Measurements from ENCODE around the gene STAB1.

Gene STAB1, protein sequence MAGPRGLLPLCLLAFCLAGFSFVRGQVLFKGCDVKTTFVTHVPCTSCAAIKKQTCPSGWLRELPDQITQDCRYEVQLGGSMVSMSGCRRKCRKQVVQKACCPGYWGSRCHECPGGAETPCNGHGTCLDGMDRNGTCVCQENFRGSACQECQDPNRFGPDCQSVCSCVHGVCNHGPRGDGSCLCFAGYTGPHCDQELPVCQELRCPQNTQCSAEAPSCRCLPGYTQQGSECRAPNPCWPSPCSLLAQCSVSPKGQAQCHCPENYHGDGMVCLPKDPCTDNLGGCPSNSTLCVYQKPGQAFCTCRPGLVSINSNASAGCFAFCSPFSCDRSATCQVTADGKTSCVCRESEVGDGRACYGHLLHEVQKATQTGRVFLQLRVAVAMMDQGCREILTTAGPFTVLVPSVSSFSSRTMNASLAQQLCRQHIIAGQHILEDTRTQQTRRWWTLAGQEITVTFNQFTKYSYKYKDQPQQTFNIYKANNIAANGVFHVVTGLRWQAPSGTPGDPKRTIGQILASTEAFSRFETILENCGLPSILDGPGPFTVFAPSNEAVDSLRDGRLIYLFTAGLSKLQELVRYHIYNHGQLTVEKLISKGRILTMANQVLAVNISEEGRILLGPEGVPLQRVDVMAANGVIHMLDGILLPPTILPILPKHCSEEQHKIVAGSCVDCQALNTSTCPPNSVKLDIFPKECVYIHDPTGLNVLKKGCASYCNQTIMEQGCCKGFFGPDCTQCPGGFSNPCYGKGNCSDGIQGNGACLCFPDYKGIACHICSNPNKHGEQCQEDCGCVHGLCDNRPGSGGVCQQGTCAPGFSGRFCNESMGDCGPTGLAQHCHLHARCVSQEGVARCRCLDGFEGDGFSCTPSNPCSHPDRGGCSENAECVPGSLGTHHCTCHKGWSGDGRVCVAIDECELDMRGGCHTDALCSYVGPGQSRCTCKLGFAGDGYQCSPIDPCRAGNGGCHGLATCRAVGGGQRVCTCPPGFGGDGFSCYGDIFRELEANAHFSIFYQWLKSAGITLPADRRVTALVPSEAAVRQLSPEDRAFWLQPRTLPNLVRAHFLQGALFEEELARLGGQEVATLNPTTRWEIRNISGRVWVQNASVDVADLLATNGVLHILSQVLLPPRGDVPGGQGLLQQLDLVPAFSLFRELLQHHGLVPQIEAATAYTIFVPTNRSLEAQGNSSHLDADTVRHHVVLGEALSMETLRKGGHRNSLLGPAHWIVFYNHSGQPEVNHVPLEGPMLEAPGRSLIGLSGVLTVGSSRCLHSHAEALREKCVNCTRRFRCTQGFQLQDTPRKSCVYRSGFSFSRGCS (N-terminal part only)

DNA sequence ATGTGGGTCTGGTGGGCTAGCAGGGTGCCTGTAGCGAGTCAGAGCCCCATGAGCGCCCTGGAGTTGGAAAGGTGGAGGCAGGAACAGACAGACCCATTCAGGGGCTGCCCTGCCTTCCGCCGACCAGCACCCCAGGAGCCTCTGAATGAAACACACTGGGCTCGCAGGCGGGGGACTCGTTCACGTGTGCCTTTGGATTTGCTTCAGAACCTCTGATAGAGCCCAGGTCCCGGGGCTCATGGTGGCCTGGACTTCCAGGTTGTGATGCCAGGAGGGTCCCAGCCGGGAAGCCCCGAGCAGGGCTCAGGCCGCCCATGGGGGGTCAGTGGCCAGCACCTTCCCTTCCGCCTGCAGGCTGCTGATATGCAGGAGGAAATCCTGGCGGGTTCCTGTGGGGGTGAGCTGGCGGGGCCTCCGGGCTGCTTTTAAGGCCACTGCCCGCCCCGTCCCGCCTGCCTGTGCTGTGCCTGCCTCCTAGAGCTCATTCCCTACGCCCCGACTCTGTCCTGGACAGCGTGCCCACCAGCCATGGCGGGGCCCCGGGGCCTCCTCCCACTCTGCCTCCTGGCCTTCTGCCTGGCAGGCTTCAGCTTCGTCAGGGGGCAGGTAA lies at the start of gene STAB1:
Gene STAB1 (plus strand): TSS at position 453 of the 610 bp plus-strand sequence. CDS start 76 bp downstream, at position 529.
- DNase-seq = no peak

DNA sequence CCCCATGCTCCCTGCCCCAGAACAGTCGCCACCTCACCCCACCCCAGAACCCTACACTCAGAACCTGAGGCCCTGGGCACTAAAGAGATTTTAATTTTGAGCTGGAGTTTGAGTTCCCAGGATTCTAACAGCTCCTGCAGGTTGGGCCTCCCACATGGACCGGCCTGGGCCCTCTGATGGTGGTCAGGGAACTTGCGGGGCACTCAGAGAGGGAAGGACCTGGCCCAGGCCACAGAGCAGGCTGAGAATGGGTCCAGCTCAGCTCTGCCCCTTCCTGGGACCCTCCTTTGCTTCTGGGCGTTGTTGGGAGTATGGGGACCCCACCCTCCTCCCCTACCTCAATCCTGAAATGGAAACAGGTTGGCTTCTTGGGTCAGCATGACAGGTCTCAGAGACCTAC lies 49.1 kb upstream of the STAB1 start:
- DNase-seq = no peak

DNA sequence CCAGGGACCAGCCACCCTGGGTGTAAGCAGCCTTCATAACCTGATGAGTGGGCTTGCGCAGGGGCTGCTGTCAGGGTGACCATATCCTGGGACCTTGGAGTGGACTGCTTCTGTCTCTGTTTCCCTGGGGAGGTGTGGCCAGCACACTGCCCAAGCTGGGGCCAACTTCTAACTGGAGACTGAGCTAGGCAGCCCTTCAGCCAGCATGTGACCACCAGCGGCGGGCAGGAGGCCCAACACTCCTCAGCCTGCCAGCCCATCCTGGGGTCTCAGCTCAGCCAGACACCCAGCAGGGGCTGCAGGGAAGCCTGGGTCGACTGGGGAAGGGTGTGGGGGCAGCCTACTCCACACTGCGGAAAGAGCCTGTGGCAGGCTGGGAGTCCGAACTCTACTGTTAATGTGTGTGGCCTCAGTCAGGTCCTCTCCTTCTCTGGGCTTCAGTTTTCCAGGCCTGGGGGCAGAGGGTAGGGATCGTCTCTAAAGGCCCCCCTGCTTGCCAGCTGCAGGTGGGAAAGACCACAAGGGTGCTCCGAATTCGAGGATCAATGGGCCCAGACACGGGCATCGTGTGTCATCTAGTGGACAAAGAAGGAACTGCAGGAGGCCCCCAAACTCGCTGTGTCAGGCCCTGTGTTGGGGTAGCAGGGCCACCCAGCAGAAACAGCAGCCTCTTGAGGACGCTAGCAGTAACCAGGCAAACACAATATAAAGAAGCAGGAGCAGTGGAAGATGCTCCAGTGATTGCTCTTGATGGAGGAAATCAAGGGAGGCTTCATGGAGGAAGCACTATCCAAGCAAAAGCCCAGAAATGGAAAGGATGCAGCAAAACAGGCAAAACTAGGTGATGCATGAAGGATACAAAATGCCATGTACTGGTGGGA lies 48.3 kb upstream of the STAB1 start:
- DNase-seq = peak in 1 of 2 experiments; percentile 4

DNA sequence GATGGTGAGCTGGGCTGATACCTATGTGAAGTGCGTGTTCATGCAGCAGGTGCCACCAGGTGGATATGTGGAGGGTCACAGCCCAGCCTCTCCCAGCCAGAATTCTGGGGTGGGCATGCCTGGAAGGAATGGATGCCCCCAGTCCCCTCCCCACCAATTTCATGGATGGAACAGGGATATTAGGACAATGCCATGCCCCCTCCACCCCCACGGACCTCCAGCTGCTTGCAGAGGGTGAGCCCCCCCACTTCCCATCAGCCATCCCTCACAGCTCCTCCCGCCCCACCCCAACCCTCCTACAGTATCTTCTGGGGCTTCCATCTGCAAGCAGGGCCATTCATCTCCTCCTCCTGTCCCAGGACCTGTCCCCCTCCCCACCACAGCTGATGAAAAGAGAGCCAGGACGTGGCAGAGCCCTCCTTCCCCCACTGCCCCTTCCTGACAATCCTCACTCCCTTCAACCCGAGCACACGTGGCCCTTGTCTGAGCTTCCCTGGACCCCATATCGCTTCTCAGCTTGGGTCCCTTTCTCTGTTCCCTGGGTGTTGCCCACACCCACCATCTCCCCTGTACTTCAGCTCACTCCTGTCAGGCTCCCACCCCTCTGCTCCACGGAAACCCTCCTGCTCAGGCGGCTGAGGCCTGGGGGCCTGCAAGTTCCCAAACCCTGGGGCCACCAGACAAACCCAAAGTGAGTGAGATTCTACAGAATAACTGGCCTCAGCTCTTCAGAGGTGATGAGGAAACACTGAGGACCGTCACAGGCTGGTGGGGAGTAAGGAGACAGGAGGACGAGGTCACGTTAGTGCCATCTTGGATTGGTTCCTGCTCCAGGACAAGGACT lies 47.4 kb upstream of the STAB1 start:
- no peak for DNase-seq

DNA sequence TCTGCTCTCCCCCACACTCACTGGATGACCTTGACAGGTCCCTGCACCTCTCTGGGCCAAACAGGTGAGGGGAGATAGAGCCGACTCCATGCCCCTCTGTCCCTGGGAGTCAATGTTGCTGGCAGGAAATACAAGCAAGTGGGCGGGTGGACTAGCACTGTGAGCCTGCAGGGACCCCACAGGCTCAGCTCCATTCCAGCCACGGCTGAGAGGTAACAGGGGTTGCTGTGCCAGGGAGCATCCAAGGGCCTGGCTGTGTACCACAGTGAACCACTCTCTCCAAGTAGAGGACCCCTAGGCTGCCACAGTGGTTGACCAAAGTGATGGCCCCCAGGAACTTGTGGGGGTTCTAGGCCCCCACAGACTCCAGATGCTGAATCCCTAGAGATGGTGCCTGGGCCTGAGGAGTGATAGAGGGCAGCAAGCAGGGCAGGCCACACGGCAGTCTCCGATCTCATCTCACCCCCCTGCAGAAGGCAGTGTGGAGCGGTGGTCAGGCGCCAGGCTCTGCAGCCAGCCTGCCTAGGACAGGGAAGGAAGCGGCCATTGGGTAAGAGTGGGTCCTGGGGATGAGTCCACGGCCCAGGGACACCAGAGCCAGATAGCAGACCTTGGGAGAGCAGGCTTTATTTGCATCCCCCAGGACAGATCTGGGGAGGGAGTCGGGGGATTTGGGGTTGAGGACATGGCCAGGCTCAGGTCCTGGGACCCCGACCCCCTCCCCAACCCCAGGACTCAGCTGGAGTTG lies 44.5 kb upstream of the STAB1 start:
- no peak for DNase-seq

DNA sequence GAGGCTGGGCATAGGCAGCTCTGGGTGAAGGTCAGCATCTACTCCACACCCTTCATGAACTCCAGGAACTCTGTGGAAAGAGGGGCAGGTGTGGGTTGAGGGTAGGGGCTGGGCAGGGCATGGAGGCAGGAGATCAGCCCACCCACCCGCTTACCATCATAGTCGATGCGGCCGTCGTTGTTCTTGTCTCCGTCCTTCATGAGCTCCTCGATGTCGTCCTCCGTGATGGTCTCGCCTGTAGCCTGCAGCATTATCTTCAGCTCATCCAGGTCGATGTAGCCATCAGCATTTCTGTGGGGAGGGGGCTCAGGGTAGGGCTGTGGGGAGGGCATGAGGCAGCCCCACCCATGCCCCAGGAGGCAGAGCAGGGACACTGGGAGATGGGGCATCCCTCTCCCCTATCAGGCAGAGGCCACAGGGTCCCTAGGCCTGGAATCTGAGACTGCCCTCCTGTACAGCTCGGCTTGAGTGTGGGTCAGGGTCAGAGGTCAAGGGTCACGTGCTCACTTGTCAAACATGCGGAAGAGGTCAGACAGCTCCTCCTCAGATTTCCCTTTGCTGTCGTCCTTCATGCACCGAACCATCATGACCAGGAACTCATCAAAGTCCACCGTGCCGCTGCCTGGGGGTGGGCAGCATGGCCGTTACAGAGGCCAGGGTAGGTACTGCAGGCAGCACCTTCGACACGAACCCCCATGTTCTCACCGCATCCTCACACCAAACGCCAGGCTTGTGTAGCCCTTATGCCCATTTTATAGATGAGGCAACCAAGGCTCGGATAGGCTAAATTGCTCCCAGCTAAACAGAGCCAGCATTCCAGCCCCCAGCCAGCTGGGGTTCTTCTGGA lies 43.7 kb upstream of the STAB1 start:
- DNase-seq = no peak

DNA sequence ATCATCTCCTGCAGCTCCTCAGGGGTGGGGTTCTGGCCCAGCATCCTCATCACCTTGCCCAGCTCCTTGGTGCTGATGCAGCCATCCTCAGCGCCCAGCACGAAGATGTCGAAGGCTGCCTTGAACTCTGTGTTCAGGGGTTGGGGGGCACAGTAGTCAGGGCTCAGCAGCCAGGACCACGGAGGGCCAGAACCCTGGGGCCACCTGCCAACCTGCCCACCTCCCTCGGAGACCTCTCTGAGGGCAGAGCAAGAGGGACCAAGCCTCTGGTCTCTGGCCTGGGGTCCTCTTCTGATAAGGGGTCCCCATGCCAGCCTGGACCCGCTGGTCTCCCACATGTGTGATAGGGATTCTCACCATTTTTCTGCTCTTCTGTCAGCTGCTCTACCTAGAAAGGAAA lies 43.0 kb upstream of the STAB1 start:
- DNase-seq = no peak

DNA sequence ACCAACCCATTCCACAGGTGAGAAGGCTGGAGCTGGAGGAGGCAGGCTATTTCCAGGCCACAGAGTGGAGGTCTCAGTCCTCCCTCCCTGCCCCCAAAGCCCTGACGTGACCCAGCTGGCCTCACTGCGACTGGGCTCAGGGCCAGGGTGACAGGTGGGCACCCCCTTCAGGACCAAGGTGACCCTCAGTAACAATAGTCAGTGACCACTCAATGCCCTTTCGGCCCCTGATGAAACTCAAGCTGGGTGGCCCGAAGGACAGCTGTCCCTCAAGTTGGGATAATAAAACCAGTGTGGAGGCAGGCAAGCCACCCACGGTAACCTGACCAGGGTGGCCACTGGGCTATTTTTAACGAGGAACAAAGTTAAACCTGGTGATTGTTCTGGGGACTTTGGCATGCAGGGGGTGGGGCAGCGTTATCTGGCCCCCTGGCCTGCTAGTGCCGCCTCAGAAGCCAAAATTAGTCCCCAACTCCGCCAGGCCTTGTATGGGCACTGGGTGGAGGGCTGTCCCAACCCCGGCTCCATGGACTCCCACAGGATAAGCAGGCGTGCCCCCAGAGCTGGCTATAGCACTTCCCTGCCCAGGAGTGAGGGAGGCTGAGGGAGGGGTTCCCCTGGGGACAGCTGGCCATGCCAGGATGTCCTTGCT lies 42.4 kb upstream of the STAB1 start:
- no peak for DNase-seq

DNA sequence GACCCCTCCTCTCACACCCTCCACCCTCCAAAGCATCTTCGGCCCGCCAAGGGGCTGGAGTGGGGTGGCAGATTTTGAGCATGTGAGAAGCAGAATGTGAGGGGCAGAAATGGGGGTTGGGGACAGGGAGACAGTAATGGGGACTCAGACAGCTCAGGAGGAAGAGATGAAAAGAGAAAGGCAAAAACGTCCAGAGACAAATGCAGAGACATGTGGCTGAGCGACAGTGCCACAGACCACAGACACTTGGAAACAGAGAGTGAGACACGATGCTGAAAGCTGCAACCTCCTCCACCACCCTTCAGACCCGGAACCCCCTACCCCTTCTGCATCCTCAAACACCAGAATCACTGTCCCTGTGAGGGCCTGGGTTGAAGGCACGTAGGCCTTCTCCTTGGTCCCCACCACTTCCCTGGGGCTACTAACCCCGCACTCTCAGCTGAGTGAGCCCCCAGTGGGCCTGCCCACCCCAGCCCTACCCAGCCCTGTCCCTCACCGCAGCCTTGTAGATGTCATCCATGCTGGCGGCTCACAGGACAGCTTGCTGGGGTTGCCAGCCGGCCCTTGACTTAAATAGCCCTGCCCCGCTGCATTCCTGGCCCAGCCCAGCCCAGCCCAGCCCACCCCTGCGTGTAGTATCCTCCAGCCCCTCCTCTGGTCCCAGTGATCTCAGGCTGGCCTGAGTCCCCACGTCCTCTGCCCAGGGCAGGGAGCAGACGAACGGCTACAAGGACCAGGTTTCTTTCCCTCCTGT lies 41.5 kb upstream of the STAB1 start, which contains the start of gene TNNC1:
Gene TNNC1 (minus strand): TSS at position 546 of the 754 bp plus-strand sequence. CDS start 26 bp downstream, at position 520.
- DNase-seq = no peak

DNA sequence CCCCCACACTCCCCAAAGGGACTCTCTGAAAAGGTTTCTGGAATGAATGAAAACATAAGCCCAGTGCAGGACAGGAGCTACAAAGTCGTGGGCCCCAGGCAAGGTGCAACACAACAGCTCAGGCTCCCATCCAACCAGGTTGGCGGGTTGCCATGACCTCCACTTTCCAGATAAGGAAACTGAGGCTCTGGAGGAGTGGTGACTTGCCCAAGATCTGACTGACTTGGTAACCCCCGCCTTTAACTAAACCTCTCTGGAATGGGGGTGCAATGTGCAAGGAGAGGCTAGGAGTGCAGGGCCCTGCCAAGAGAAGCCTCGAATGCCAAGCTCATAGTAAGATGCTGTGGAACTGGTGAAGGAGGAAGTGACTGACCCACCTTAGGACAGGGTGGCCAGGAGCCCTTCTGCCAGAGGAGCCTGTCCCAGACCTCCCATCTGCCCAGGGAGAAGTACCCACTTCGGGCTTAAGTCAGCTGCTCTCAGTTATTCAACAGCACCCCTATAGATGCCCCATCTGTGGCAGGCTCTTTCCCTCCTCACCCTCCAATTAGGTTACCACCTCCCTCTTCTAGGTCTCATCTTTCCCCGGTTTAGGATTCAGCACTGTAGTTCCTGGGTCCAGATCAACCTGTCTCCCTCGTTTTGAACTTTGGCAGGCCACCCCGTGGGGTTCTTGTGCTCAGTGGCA lies 40.7 kb upstream of the STAB1 start:
- DNase-seq = no peak

DNA sequence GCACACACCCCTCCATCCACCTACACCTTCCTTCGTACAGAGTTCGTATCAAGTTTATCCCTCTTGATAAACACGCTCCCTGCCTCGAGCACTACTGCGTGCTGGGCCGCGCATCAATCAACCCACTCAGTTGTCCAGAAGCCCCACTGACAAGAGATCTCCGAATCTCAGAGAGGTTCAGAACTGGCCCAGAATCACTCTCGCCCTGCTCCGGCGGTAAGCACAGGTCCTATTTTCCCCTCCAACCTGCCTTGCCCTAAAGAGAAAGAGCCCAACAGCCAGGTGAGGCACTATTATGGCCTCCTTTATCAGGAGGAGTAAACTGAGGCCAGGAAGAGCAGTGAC lies 40.2 kb upstream of the STAB1 start:
- DNase-seq = no peak

DNA sequence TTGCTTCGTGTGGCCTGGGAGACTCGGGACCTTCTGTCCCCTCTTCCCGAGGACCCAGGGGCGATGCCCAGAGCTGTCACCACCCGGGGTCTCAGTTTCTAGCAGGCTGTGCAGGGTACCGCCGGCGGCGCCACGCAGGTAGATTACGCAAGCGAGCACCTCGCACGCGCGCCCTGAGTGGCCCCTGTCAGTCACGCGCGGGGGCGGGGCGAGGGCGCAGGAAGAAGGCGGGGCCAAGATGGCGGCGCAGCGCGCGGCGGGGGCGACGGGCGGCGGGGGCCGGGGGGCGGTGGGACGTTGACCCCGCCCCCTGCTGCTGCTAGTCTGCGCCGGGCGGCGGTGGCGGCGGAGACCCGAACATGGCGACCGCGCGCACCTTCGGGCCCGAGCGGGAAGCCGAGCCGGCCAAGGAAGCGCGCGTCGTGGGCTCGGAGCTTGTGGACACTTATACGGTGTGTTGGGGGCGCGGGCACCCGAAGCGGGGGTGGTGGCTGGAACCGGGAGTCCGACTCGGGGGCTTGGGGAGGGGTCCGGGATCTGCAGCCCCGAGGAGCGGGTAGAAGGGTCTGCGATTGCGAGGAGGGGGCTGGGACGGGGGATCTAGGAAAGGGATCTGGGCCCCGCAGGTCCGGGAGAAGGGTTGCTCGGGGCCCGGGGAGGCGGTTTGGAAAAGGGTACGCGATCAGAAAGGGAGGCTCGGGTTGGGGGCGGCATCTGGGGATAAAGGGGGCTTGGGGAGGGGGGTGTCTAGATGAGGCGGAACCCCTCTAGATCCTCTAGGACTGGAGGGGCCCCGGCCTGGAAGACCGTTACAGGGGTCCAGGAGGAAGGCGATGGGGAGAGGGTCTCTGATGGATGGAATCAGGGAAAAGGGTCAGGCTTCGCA lies 39.6 kb upstream of the STAB1 start, which contains the start of gene NISCH:
Gene NISCH (plus strand): TSS at position 322 of the 886 bp plus-strand sequence. CDS start 38 bp downstream, at position 360.
- peak; percentile 48 to 73 for DNase-seq

DNA sequence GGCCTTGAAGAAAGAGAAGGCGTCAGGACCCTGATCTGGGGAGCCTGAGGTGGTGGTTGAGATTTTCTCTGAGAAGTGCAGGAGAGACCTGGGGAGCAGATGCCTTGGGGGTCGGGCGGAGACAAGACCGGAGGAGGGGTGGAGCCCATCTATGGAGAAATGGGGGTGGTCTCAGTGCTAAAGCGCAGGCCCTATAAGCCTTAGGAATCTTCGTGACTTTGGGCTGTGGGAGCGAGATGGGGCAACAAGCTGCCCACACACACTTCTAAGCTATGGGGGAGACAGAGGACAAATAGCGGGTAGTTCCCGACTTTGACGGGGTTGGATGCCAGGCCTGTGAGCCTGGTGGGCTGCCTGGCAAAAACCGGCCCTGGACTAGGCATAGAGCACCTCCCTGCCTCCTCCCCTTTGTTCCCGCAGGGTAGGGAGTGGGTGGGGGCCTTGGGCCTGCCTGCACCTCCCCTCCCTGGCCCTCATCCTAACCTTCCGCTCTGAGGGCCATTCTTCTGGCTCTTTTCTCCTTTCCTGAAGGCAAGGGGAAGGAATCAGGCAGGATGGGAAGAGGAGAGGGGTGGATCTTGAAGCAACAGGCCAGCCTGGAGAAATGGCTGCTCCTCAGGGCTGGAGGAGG lies 38.9 kb upstream of the STAB1 start:
- no peak for DNase-seq

DNA sequence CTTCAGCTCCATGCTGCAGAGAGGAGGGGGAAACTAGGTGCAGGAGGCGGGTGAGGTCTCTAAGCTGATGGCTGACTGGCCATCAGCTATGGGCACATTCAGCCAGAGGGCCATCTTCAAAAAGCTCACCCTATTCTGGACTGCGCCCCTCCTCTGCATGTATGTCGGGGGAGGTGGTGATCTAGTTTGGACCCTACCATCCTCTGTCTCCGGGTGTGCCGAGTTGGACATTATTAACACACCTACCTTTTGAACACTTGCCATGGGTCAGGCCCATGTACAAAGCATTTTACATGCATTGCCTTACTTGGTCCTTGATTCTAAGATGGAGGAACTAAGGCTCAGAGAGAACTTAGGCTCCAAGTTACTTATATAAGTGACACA lies 38.3 kb upstream of the STAB1 start:
- DNase-seq = no peak

Measured in NCI-H1930 (cell line).